ENCODE data around the gene TANC1.

Gene TANC1

GRCh38 chr2:159186462-159186861 is 218.0 kb downstream of the TANC1 start:
- Histone ChIP-seq H3K9me3 (ENCODE audit: insufficient read depth, low read length, severe bottlenecking) (no peaks in the 10 kb centered on the region), H3K36me3 (ENCODE audit: insufficient read depth, low read length) (peaks cover 15% of the 10 kb centered on the region; the same call in 1 of the 2 replicates), H2AFZ (ENCODE audit: low read depth, low read length) (no peak overlapping the region), H3K27ac (ENCODE audit: low read length) (no peak overlapping the region), H3K79me2 (ENCODE audit: insufficient read depth, low read length) (no peaks in the 10 kb centered on the region), H3K9ac (ENCODE audit: low read depth, low read length) (no peak overlapping the region), H3K4me3 (ENCODE audit: low read depth in 1 of 2, low read length in 2 of 2) (no peak overlapping the region), H3K4me1 (ENCODE audit: insufficient read depth, low read length) (no peaks in the 10 kb centered on the region), H3K27me3 (ENCODE audit: insufficient read depth, low read length, poor library complexity) (no peaks in the 10 kb centered on the region), H3K4me2 (ENCODE audit: insufficient read depth, low read length) (no peak overlapping the region), H4K20me1 (ENCODE audit: insufficient read depth, low read length) (no peaks in the 10 kb centered on the region)
- no peak for ATAC-seq (ENCODE audit: insufficient read depth, low read depth)
- DNase-seq = no peak
- TF ChIP-seq EZH2 (IDR thresholded peaks at IDR 0.05; ENCODE audit: borderline replicate concordance, low read depth, low read length, severe bottlenecking) (no peak), CTCF (IDR thresholded peaks at IDR 0.05; ENCODE audit: borderline replicate concordance, extremely low read depth, low read length, poor library complexity, severe bottlenecking) (no peak)

- no peaks in the 10 kb centered on the region for H3K79me2 ChIP-seq (ENCODE audit: insufficient read depth, low read length)
- H3K4me3 ChIP-seq (ENCODE audit: low read depth in 1 of 2, low read length in 2 of 2) = no peak overlapping the region
- H3K36me3 ChIP-seq (ENCODE audit: insufficient read depth, low read length) = peaks cover 15% of the 10 kb centered on the region; the same call in 1 of the 2 replicates
- no peak overlapping the region for H3K27ac ChIP-seq (ENCODE audit: low read length)
- no peaks in the 10 kb centered on the region for H3K27me3 ChIP-seq (ENCODE audit: insufficient read depth, low read length, poor library complexity)
- no peaks in the 10 kb centered on the region for H3K9me3 ChIP-seq (ENCODE audit: insufficient read depth, low read length, severe bottlenecking)
- DNase-seq (no peak), ATAC-seq (ENCODE audit: insufficient read depth, low read depth) (no peak)
- H3K9ac ChIP-seq (ENCODE audit: low read depth, low read length) = no peak overlapping the region
- H4K20me1 ChIP-seq (ENCODE audit: insufficient read depth, low read length) = no peaks in the 10 kb centered on the region
- TF ChIP-seq EZH2 (IDR thresholded peaks at IDR 0.05; ENCODE audit: borderline replicate concordance, low read depth, low read length, severe bottlenecking) = no peak
- TF ChIP-seq CTCF (IDR thresholded peaks at IDR 0.05; ENCODE audit: borderline replicate concordance, extremely low read depth, low read length, poor library complexity, severe bottlenecking) = no peak
- H3K4me2 ChIP-seq (ENCODE audit: insufficient read depth, low read length) = no peak overlapping the region
- no peaks in the 10 kb centered on the region for H3K4me1 ChIP-seq (ENCODE audit: insufficient read depth, low read length)
- no peak overlapping the region for H2AFZ ChIP-seq (ENCODE audit: low read depth, low read length)
These were observed 218.7 kb downstream of the TANC1 start for GRCh38 chr2:159187106-159187505.

- Histone ChIP-seq H3K9me3 (ENCODE audit: insufficient read depth, low read length, severe bottlenecking) (no peaks in the 10 kb centered on the region), H3K27ac (ENCODE audit: low read length) (no peak overlapping the region), H3K36me3 (ENCODE audit: insufficient read depth, low read length) (peaks cover 15% of the 10 kb centered on the region; the same call in 1 of the 2 replicates), H3K79me2 (ENCODE audit: insufficient read depth, low read length) (no peaks in the 10 kb centered on the region), H3K4me3 (ENCODE audit: low read depth in 1 of 2, low read length in 2 of 2) (no peak overlapping the region), H3K4me2 (ENCODE audit: insufficient read depth, low read length) (no peak overlapping the region), H3K9ac (ENCODE audit: low read depth, low read length) (no peak overlapping the region), H2AFZ (ENCODE audit: low read depth, low read length) (no peak overlapping the region), H3K27me3 (ENCODE audit: insufficient read depth, low read length, poor library complexity) (no peaks in the 10 kb centered on the region), H3K4me1 (ENCODE audit: insufficient read depth, low read length) (no peaks in the 10 kb centered on the region), H4K20me1 (ENCODE audit: insufficient read depth, low read length) (no peaks in the 10 kb centered on the region)
- no peak for TF ChIP-seq EZH2 (IDR thresholded peaks at IDR 0.05; ENCODE audit: borderline replicate concordance, low read depth, low read length, severe bottlenecking)
- TF ChIP-seq CTCF (IDR thresholded peaks at IDR 0.05; ENCODE audit: borderline replicate concordance, extremely low read depth, low read length, poor library complexity, severe bottlenecking) = no peak
- DNase-seq (no peak), ATAC-seq (ENCODE audit: insufficient read depth, low read depth) (no peak)
These were observed 220.0 kb downstream of the TANC1 start for GRCh38 chr2:159188449-159188848.

All from DND-41 (cell line).